Mammary epithelial cell (primary cell): ENCODE results near the gene C8A.

Experiments used
- CTCF ChIP-seq, 2 donors: IDR thresholded peaks in 1 of 2; conservative IDR thresholded peaks in 1 of 2; 2 replicates each; pipeline ENCODE4 v1.5.1; 2011 to 2012; ENCODE audit warnings: inconsistent platforms in 2 of 2, low read length in 2 of 2, mild to moderate bottlenecking in 2 of 2, control low read depth in 1 of 2, low read depth in 1 of 2; ENCODE audit not compliant: insufficient read depth in 1 of 2; ENCODE audit errors: extremely low read depth in 1 of 2
- EZH2 ChIP-seq: IDR thresholded peaks from 2 replicates; pipeline ENCODE4 v1.6.1; 2012; ENCODE audit warnings: low read length, inconsistent platforms, borderline replicate concordance

- TF ChIP-seq CTCF (conservative IDR thresholded peaks at IDR 0.05 in 1 of 2, IDR thresholded peaks at IDR 0.05 in 1 of 2; ENCODE audit: extremely low read depth in 1 of 2, insufficient read depth in 1 of 2, low read depth in 1 of 2, low read length in 2 of 2): no peak
- TF ChIP-seq EZH2: no peak
Measured at GRCh38 chr1:56868761-56869160, 14.2 kb downstream of the C8A start.
